Measurements from ENCODE around the gene MYH10.

DNA sequence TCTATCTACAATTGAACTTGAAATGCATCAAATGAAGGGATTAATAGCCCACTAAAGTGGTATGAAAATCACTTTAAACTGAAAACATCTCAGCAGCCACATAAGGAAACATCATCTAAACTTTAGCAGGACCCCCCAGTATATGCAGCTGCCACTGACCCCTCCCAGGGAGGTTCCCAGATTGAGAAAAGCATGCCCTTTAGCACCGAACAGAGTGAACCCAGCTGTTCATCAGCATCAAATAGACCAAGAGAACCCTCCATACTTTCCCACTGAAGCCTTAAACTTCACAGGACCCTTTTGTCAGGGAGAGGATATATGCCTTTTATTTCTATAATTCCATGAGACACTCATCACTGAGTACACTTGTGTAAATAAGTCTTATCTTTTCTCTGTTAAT lies 44.6 kb downstream of the MYH10 start:
- TF ChIP-seq YY1 (IDR thresholded peaks at IDR 0.05; ENCODE audit: insufficient read depth, insufficient read length) (no peak), ZNF274 (IDR thresholded peaks at IDR 0.05; ENCODE audit: low read depth, low read length) (no peak)

All from NT2/D1 (cell line).